ENCODE data around the gene CAND2.

CAND2 gene

GRCh38 chr3:12771236-12771635 is 25.2 kb upstream of the CAND2 start:
- H3K79me2 ChIP-seq (ENCODE audit: insufficient read depth, low read length): no peaks in the 10 kb centered on the region
- H3F3A ChIP-seq (ENCODE audit: low read depth): no peaks in the 10 kb centered on the region
- H3K4me1 ChIP-seq (ENCODE audit: insufficient read depth, low read length, poor library complexity, severe bottlenecking): no peaks in the 10 kb centered on the region
- no peaks in the 10 kb centered on the region for H3K36me3 ChIP-seq (ENCODE audit: insufficient read depth, low read length)
- H3K4me3 ChIP-seq (ENCODE audit: low read length, poor library complexity, severe bottlenecking): no peak overlapping the region
- H3K9me2 ChIP-seq (replicated peaks; ENCODE audit: low read depth, low read length): no peaks in the 10 kb centered on the region
- H3K4me2 ChIP-seq (ENCODE audit: low read depth, low read length, poor library complexity, severe bottlenecking): no peak overlapping the region
- H3K27me3 ChIP-seq (ENCODE audit: insufficient read depth, low read length, poor library complexity, severe bottlenecking): no peaks in the 10 kb centered on the region
- no peaks in the 10 kb centered on the region for H3K9me3 ChIP-seq (ENCODE audit: insufficient read depth, low read depth, low read length)
- no peak overlapping the region for H3K9ac ChIP-seq (ENCODE audit: low read depth, low read length, poor library complexity, severe bottlenecking)
- no peak overlapping the region for H2AFZ ChIP-seq (ENCODE audit: low read length)
- TF ChIP-seq CTCF (conservative IDR thresholded peaks at IDR 0.05; ENCODE audit: low read length): no peak
- no peak for TF ChIP-seq EZH2phosphoT487 (IDR thresholded peaks at IDR 0.05; ENCODE audit: borderline replicate concordance)
- no peaks in the 10 kb centered on the region for H4K20me1 ChIP-seq (ENCODE audit: insufficient read depth, low read length, poor library complexity, severe bottlenecking)

- H3F3A ChIP-seq (ENCODE audit: low read depth): no peaks in the 10 kb centered on the region
Observed at GRCh38 chr3:12772462-12772861, 24.0 kb upstream of the CAND2 start.

GRCh38 chr3:12773030-12773709 is 23.3 kb upstream of the CAND2 start:
- no peaks in the 10 kb centered on the region for H3F3A ChIP-seq (ENCODE audit: low read depth)
- H3K9me2 ChIP-seq (replicated peaks; ENCODE audit: low read depth, low read length): no peaks in the 10 kb centered on the region
- no peak overlapping the region for H3K4me3 ChIP-seq (ENCODE audit: low read length, poor library complexity, severe bottlenecking)
- no peaks in the 10 kb centered on the region for H3K27me3 ChIP-seq (ENCODE audit: insufficient read depth, low read length, poor library complexity, severe bottlenecking)
- no peaks in the 10 kb centered on the region for H3K79me2 ChIP-seq (ENCODE audit: insufficient read depth, low read length)
- H3K9me3 ChIP-seq (ENCODE audit: insufficient read depth, low read depth, low read length): no peaks in the 10 kb centered on the region
- H3K9ac ChIP-seq (ENCODE audit: low read depth, low read length, poor library complexity, severe bottlenecking): no peak overlapping the region
- H2AFZ ChIP-seq (ENCODE audit: low read length): no peak overlapping the region
- no peaks in the 10 kb centered on the region for H3K36me3 ChIP-seq (ENCODE audit: insufficient read depth, low read length)
- no peaks in the 10 kb centered on the region for H3K4me1 ChIP-seq (ENCODE audit: insufficient read depth, low read length, poor library complexity, severe bottlenecking)
- no peaks in the 10 kb centered on the region for H4K20me1 ChIP-seq (ENCODE audit: insufficient read depth, low read length, poor library complexity, severe bottlenecking)
- TF ChIP-seq CTCF (conservative IDR thresholded peaks at IDR 0.05; ENCODE audit: low read length) (no peak), EZH2phosphoT487 (IDR thresholded peaks at IDR 0.05; ENCODE audit: borderline replicate concordance) (no peak)
- H3K4me2 ChIP-seq (ENCODE audit: low read depth, low read length, poor library complexity, severe bottlenecking): no peak overlapping the region

More at GRCh38 chr3:12772462-12772861, 24.0 kb upstream of the CAND2 start:
- Histone ChIP-seq H3K27me3 (ENCODE audit: insufficient read depth, low read length, poor library complexity, severe bottlenecking) (no peaks in the 10 kb centered on the region), H4K20me1 (ENCODE audit: insufficient read depth, low read length, poor library complexity, severe bottlenecking) (no peaks in the 10 kb centered on the region), H3K9ac (ENCODE audit: low read depth, low read length, poor library complexity, severe bottlenecking) (no peak overlapping the region), H3K9me2 (replicated peaks; ENCODE audit: low read depth, low read length) (no peaks in the 10 kb centered on the region), H2AFZ (ENCODE audit: low read length) (no peak overlapping the region), H3K4me1 (ENCODE audit: insufficient read depth, low read length, poor library complexity, severe bottlenecking) (no peaks in the 10 kb centered on the region), H3K4me3 (ENCODE audit: low read length, poor library complexity, severe bottlenecking) (no peak overlapping the region), H3K36me3 (ENCODE audit: insufficient read depth, low read length) (no peaks in the 10 kb centered on the region), H3K79me2 (ENCODE audit: insufficient read depth, low read length) (no peaks in the 10 kb centered on the region), H3K4me2 (ENCODE audit: low read depth, low read length, poor library complexity, severe bottlenecking) (no peak overlapping the region), H3K9me3 (ENCODE audit: insufficient read depth, low read depth, low read length) (no peaks in the 10 kb centered on the region)
- TF ChIP-seq CTCF (conservative IDR thresholded peaks at IDR 0.05; ENCODE audit: low read length) (no peak), EZH2phosphoT487 (IDR thresholded peaks at IDR 0.05; ENCODE audit: borderline replicate concordance) (no peak)

Measured in Loucy (cell line).